T-helper 2 cell treated with Interferon-gamma antibody and Interleukin-4, amounts not matched to agents 100 ng/mL and 5 ng/mL, for 36 hours (primary cell): ENCODE data around the gene NAV2. TPM values are rescaled to one million over a fixed set of nuclear protein-coding genes. Genes with fewer than 3 reads are reported as not detected.

Source experiments
- intact Hi-C: fragments of 100-400 bp; cut with micrococcal nuclease; formaldehyde crosslinking; loops from one replicate; pipeline ENCODE4 v1.15.1; 2023
- total RNA-seq: library from RNA; stranded (reverse); gene quantifications from 2 replicates; pipeline ENCODE4 v1.2.3, GENCODE V29; 2022

Gene NAV2
- total RNA-seq, 1 donor from 2014 or later, result 0.45 TPM

DNA sequence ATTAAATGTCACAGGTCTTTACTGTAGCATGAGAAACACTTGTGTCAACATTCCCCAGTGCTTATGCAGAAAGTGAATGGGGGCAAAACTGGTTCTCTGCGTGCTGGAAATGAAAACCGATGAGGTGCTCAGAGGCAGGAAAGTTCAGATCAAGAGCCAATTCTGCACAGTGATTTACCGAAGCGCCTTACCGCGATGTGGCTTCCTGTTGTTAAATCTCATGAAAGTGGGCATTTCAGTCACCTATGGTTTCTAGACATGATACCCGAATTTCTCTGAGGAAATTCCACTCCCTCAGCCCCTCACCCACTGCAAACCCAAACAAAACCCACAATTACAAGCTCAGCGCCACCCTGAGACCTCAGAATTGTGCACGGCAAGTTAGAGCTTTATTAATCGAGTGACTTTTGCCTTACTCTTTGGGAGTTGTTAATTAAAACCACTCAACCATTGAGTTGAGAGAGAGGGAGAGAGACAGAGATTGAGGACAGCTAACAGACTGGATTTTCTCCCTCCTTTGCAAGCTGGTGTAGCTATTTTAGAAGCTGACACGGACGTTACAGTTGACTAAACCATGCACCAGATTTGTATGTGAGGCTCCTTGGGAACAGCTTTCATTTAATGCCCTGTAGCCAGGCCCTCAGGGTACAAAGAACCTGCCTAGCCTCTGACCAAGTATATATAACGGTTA lies 251.2 kb downstream of the NAV2 start:
- intact Hi-C loops, result no loop called here

DNA sequence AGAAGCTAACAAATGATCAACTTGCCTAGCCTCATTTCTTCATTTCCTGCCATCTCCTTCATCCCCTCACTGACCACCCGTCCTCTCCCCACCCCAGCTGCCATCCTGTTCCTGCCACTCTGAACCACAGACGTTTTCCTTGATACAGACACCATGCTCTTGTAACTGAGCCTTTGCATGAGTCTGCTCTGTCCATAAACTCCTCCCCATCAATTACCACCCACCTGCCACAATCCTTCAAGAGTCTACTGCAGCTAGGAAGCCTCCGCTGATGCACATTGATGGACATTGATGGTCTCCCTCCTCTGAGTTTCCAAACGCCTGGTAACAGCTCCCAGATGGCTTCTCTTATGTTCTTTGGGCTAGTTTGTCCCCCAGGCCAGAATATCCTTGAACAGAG lies 253.8 kb downstream of the NAV2 start:
- intact Hi-C loops, result no loop called here

DNA sequence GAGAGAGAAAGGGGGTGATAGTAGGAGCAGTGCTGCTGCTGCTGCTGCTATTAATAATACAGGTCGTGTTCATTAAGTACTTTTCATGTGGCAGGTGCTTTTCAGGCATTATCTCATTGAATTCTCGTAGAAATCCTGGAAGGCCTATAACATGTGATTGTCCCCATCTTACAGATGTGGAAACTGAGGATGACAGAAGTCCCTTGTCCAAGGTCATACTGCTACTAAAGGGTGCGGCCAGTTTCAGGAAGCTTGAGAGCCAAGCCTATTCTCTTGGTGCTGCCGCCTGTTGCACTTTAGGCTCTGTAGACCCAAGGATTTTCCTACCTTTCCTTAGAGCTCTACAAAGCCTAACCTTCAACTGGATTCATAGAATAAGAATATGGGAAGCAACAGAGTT lies 254.3 kb downstream of the NAV2 start:
- intact Hi-C loops, result no loop called here

DNA sequence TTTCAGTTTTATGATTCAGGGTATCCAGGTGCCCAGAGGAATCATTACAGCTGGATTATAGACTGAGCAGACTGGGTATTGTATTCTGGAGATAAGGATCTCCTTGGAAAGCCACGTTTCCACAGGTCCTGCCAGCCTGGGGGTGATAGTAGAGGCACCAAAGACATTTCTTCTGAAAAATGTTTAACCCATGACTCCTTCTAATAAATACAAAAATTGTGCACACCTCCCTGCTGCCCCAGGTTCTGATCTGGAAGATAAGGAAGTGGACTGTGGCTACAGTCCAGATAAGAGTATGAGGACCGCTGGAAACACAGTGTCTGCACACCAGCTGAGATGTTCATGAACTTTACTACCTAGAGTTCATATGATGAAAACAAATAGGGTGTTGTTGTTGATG lies 255.2 kb downstream of the NAV2 start:
- intact Hi-C loops, result no loop called here

DNA sequence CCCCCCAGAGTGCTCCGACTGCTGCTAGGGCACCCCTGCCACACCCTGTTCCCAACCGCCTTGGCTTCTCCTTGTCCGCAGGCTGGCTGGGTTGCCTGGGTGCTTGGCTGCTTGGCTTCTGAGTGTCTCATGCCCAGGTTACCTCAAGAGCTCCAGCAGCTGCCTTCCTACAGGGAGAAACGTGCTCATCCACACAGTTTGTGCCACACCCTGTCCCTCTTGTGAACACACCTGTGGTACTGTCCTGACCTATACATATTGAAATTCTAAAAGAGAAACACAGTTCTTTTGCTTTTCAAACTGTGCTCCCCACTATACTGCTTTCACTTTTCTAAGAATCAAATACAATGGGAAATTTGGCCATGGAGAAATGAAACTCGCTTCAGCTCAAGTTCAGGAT lies 256.2 kb downstream of the NAV2 start:
- intact Hi-C loops, result no loop called here

DNA sequence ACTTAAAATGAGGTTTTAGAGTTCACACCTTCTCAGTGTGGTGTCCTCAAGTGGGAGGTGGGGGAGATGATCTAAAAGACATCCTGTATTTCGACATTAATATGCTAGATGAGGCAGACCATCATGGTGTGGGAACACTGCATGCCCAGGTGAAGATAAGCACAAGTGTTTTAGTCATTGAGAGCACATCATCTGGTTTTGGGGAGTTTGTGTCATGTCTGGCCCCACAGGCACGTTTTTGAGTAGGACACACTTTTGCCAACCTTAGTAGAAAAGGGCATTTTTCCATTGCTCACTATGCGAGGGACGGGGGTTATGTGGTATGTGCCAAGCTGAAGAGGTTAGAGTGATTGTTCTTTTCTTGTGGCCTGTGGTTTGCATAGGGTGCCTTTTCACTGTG lies 258.3 kb downstream of the NAV2 start:
- intact Hi-C loops, result no loop called here

DNA sequence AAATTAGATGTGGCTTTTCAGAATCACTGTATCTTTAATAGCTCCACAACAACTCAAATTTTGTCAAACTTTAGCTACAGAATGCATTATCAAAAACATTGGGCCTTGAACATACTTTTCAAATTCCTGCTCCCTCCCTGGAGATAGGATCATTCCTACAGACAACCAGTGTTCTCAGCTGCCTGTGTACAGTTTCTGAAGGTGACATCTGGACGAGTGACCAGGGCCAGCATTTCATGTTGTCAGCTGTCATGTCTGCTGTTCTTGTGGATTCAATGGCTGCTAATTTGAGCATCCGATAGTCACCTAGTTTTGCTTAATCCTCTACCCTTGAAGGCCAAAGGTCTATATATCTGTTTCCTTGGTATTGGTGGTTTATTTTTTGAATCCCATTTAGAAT lies 259.5 kb downstream of the NAV2 start:
- intact Hi-C loops, result no loop called here

DNA sequence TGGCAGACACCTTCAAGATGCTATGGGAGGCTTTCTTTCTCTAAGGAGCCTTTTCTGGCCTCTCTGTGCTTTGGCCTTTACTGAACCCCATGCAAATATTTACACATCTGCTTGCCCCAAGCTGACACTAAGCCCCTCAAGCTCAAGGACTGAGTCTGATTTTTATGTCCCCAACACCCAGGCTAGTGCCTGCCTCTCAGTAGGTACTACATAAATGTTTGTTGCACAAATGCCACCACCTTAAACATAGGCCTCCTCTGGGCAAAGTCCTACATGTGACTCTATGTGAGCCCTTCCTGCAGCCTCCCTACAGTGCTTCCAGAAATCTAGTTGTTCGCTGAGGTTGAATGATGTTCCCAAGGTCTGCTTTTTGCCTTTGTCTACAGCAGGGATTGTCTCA lies 260.0 kb downstream of the NAV2 start:
- intact Hi-C loops, result no loop called here

DNA sequence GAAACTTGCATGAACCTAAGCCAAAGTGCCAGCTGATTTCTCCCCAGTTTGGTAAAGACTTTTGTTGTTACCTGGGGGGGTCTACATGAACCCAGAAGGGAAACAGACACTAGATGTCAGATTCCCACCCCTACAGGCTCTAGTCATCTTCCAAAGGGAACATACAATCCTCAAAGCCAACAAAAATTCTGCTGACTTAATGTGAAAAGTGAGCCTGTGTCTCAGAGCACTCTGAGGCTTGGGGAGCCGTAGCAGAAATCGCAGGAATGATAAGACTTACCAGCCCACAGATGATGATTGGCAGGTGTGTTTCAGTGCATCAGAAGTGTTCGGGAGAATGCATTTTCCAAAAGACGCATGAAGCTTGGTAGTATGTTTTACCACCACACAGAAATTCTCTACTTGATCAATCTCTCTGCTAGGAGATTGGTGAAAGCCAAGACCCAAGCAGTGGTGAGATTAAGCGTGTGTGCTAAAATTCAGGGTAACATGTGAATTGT lies 260.5 kb downstream of the NAV2 start:
- intact Hi-C loops, result no loop called here

DNA sequence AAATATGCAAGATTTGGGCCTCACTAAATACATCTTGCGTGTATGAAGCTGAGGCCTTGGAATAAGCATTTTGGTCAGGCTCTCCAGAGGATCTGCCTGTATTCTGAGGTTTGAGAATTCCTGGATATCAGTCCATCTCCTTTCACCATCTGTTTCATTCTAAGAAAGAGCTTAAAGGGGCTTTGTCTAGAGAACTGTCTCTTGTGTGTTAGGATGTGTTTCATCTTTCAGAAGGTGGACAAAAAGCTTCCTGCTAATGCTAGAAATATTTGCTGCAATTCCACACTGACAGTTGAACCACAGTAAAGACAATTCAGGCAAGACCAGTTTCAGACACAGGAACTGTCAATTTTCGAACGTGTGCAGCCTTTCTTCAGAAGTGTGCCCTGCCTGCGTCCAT lies 262.2 kb downstream of the NAV2 start:
- intact Hi-C loops, result no loop called here

DNA sequence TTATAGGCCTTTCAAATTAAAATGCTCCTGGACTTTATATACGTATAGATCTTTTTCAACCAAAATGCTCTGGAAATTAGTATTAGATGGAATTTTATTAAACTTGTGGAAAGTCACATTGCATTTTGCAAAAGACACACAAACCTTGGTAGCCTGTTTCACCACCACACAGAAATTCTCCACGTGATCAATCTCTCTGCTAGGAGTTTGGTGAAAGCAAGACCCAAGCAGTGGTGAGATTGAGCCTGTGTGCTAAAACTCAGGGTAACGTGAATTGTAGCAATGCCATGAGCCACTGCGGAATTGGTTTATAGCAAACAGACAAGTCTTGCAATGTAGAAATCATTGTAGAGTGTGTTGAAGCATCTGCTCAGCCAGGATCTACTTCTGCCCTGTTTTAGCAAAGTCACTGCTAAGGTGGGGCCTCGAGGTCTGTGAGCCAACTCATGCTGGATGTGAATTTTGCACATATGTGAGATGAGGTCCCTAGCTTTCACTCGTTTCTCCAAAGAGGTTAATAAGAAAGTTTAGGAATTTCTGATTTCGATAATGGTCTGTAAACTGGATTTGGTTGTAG lies 262.9 kb downstream of the NAV2 start:
- intact Hi-C loops, result no loop called here

DNA sequence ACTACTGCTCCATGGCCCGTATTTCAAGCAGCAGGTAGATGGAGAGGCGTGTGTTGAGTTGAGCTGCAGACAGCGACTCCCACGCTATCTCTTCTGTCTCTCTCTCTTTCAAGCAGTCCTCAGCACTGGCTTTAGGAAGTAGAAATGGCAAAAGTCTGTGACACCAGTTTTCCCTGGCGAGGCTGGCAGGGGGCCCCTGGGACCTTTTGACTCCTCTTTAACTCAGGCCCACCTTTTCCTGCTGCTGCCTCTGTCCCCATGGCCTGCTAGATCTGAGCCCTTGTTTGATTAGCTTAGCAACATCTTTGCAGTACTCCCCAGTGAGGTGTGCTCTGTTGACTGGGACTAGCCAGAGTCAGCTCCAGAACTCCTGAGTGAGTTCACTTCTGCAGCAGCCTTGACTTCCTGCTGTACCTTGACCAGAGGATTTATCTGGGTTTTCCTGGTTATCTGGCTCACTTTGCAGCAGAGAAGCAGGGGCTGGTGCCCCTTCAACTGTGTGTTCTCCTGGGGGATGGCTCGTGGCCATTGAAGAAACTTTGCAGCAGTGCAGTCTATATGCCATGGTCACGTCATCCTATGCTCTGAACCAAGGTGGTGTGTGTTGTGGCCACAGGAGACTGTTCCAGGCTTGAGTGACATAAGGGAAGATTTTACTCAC lies 263.8 kb downstream of the NAV2 start:
- intact Hi-C loops, result no loop called here

DNA sequence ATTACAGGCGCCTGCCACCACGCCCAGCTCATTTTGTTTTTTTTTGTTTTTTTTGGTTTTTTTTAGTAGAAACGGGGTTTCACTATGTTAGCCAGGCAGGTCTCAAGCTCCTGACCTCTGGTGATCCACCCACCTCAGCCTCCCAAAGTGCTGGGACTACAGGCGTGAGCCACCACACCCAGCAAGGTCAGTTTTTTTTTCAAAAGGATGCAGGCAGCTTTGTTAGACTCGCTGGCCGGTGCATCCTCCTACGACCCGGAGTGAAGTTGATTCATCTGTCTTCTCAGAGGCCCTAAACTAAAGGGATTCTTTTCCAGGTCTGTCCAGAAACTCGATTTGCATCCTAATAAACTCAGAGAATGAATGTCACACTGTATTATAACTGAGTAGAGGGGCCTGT lies 265.3 kb downstream of the NAV2 start:
- intact Hi-C loops, result no loop called here

DNA sequence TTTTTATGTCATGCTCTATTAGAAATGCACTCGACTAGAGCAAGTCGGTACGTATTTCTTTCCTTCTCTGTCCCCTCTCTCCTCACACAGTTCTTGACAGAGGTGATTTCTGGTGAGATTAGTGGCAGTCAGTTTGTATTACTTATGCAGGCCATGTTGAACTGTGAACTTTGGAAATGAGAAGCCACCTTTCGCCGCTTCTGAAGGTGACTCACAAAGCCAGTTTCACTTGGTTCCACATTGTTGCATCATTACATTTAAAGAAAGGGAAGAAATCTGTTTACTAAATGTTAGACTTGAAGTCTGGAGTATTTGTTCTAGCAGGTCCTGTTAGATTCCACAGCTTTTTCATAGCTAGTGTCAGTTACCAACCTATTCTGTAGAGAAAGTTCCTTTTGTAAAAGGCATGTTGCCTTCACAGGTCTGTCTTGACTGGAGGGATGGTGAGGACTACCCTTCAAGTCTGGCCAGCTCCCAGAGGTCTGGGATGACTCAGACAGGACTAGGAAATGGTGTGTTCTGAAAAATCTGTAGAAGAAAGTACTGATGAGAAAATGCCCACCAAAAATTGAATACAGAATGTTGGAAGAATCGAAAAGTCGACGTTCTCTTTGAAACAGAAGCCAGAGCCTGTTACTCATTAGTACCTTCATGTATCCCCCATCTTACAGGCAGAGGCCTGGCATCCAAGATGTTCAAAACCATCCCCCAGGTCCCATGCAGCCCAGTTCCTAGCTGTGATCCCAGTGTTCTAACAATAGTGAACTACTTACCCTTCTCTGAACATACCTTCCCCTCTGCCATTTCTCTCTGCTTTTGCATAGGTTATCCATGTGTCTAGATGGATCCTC lies 266.3 kb downstream of the NAV2 start:
- intact Hi-C loops, result no loop called here

DNA sequence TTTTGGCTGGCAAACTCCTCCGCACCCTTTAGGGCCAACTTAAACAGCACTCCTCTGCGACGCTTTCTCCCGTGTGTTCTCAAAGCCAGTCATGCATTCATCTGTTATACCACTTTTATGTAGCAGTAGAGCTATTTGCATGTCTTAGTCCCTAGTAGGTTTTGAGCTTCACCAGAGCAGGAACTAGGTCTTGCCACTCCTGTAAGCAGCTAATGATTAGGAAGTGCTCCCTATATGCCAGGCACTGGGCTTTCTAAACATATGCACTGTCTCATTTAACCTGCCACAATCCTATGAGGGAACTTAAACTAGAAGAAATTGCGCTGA lies 266.8 kb downstream of the NAV2 start:
- intact Hi-C loops, result no loop called here

DNA sequence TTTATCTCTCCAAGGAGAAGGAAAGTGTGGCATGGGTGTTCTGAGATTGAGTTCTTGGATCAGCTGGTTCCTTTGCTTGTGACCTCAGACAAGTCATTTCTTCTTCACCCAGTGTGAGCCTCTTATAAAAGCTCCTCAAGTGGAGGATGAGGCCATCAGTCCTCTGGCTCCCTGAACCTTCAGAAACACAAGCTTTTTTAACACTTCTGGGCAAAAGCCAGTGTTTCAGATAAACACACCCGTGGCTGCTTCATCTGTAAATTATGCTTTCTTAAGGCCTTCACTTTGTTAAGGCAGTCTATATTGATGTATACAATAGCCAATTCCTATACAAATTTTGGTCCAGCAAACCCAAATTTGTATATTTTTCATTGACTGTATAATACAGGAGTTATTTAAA lies 267.8 kb downstream of the NAV2 start:
- intact Hi-C loops, result no loop called here

DNA sequence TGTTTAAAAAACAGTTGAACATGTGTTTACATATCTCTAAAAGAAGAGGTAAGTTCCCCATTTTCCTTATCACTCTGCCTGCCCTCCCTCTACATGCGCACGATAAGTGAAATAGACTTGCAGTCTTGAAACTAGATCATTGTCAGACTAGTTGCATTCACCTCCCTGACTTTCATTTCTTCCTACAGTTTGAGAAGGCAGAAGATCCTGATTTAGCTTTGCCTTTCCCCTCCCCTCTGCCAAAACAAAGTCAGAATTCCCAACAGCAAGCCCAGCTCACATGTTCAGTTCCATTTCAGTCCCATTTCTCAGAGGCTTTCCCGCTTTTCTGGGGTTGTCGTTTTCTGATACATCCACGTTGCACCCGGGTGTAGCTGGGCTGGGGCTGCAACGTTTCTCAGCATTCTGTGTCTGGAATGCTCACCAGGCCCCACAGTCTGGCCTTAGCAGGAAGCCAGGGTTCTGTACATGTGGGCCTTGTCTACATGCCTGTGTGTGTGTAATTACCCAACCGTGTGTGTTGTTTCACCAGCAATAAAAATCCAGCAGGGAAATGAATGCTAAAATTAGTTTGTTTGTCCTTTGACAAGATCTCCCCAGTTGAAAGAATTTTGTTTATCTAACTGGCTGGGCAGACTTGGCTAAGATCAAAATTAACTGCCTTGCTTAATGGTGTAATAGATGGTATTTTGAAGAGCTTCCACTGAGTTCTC lies 268.5 kb downstream of the NAV2 start:
- intact Hi-C loops, result no loop called here

DNA sequence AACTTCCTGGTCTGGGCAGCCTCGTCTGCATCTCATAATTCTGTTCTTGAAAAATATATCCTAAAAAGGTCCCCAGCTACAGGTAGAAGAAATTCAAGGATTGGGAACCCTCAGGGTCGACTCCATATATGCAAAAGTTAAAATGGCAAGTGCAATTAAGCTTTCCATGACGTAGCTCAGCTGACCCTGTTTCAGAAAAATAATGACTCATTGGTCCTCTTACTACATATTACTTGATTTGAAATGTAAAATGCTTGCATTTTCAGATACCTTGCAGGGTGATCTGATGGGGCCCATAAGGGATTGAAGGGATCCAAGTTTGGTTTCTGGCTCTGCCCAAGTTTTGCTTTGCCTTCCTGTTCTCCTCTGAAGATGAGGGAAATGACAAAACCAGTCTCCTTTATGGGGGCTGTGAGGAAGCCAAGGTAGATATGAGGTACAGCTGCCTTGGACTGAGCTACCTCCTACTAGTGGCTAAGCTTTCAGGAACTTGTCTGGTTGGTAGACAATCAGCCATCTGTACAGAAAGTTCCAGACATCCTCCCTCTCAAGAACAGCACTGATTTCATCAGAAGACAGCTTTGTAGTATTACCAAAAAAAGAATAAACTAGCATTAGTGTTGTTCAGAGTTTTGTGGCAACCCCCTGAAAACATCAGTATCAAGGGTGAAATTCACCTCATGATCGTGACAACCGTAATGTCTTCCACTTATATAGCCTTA lies 270.3 kb downstream of the NAV2 start:
- intact Hi-C loops, result no loop called here

DNA sequence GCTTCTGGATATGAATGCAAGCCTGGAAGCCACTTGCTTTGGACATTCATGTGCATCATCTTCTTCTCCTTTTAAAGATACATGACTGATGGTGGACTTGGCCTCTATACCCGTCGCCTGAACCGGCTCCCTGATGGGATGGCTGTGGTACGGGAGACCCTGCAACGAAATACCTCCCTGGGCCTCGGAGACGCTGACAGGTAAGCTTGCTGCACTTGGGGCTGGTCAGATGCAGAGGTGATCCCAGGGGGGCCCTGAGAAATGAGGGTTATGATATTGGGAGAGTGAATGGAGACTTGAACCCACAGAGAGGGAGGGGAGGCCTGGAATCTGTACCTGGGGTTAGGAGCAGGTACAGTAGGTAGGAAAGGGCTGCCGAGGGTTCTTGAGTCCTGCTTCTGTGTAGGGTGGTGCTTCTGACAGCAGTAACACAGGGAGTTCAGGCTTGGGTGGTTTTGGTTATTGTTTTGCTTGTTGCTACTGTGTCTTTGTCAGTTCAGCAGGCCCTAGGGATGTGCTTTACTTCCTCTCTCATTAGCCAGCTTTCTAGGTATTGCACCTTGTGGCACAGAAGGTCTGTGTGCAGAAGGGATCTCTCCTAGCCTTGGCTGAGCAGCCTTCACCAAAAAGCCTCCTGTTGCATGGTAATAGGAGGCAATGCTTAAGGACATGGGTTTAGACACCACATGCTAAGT lies 271.6 kb downstream of the NAV2 start:
- intact Hi-C loops, result no loop called here

DNA sequence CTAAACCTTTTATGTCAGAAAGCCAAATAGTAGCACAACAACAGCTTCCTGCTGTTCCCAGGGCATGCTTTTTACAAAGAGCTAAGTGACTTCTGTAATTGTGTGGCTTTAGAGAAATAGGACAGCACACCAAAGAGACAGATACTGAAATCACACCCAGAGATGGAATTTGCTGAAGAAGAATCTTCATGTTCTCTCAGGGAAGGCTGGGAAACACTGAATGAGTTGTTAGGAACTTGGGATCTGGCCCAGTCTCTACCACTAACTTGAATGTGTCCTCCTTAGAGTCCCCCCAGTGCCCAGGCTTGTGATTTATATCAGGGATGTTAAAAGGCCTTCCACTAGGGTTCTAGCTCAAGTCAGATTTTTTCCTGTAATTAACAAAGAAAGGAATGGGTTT lies 272.5 kb downstream of the NAV2 start:
- intact Hi-C loops, result no loop called here
